K562 (cell line): ENCODE measurements around the gene ACTN4. TPM values are rescaled to one million over a fixed set of nuclear protein-coding genes. Genes with fewer than 3 reads are reported as not detected.

Source experiments
- ATAC-seq: fragments of 200-7000 bp; cut with Tn5 transposase; 3 replicates; pipeline ENCODE4 v1.9.1; 2020; ENCODE audit warnings: moderate library complexity
- BruUV-seq: library from RNA; stranded (reverse); fragments of 400-500 nt; replicated peaks from 2 replicates; lab custom pipeline; 2021; lab: Mats Ljungman, UMichigan
- CTCF ChIA-PET: fragments of 300-600 bp; formaldehyde crosslinking; extraction: SDS; loops from one replicate; lab custom pipeline; 2021; ENCODE audit warnings: low intra/inter-chr PET ratio; lab: Yijun Ruan, JAX
- POLR2A ChIA-PET: fragments of 300-600, 350-650 bp; sonication (Branson Sonifier 250); formaldehyde crosslinking; extraction: SDS; loops from one replicate; lab custom pipeline; 2021; ENCODE audit warnings: antibody characterized with exemption, inconsistent platforms; lab: Yijun Ruan, JAX
- DNase-seq, 4 experiments: peaks; one replicate each; pipeline versions ENCODE4 v3.0.0 to v3.0.0-alpha.2; 2011 to 2018; ENCODE audit warnings: low spot score in 3 of 4, mixed read lengths in 3 of 4; ENCODE audit errors: extremely low read depth in 1 of 4
- FAIRE-seq: peaks from 2 replicates; lab custom pipeline; 2011; peaks lifted over from hg19 to GRCh38; lab: Jason Lieb, UNC
- H2AFZ ChIP-seq: 2 replicates; pipeline ENCODE4 v1.6.0; 2011; ENCODE audit warnings: low read depth, low read length, control low read depth, inconsistent platforms
- H3K27ac ChIP-seq: fragments of 200-600 bp; 3 replicates; pipeline ENCODE4 v1.8.0; 2011; ENCODE audit warnings: low read depth, mild to moderate bottlenecking, control low read depth, inconsistent platforms, low read length, moderate library complexity, mixed read lengths; ENCODE audit errors: extremely low read depth
- H3K27me3 ChIP-seq, 2 experiments: fragments of 300-600 bp in 1 of 2; 2 replicates in 1 of 2; 3 replicates in 1 of 2; pipeline versions ENCODE4 v1.6.0 to v1.8.0; 2011; ENCODE audit warnings: inconsistent platforms in 2 of 2, low read length in 2 of 2, mild to moderate bottlenecking in 1 of 2, mixed read lengths in 1 of 2, moderate library complexity in 1 of 2; ENCODE audit not compliant: control insufficient read depth in 2 of 2, insufficient read depth in 2 of 2
- H3K36me3 ChIP-seq: fragments of 300-600 bp; 3 replicates; pipeline ENCODE4 v1.8.0; 2011; ENCODE audit warnings: mild to moderate bottlenecking, low read length, inconsistent platforms; ENCODE audit not compliant: control insufficient read depth, insufficient read depth
- H3K4me1 ChIP-seq, 2 experiments: fragments of 200-600 bp in 1 of 2; replicated peaks in 1 of 2; 2 replicates in 1 of 2; 3 replicates in 1 of 2; pipeline versions ENCODE4 v1.5.1 to v1.8.0; 2011; ENCODE audit warnings: inconsistent platforms in 2 of 2, low read length in 2 of 2, mild to moderate bottlenecking in 1 of 2, mixed read lengths in 1 of 2, moderate library complexity in 1 of 2; ENCODE audit not compliant: control insufficient read depth in 2 of 2, insufficient read depth in 2 of 2
- H3K4me2 ChIP-seq: 2 replicates; pipeline ENCODE4 v1.6.1; 2011; ENCODE audit warnings: low read length, control low read depth, inconsistent platforms, mixed read lengths; ENCODE audit not compliant: insufficient read depth
- H3K4me3 ChIP-seq: fragments of 200-600 bp; sonication (generic), shearing (Covaris generic); 2 replicates; pipeline ENCODE4 v1.5.1; 2016; ENCODE audit warnings: control low read depth, inconsistent platforms
- H3K79me2 ChIP-seq: fragments of 200-600 bp; 3 replicates; pipeline ENCODE4 v1.8.0; 2011; ENCODE audit warnings: low read length, inconsistent platforms; ENCODE audit not compliant: control insufficient read depth, insufficient read depth
- H3K9ac ChIP-seq, 2 experiments: 2 replicates each; pipeline versions ENCODE4 v1.6.0 to v1.6.1; 2011; ENCODE audit warnings: low read depth in 2 of 2, low read length in 2 of 2, control low read depth in 1 of 2, inconsistent platforms in 1 of 2, mild to moderate bottlenecking in 1 of 2, mixed read lengths in 1 of 2; ENCODE audit not compliant: insufficient read depth in 1 of 2
- H3K9me1 ChIP-seq: one replicate; pipeline ENCODE4 v1.6.0; 2011; ENCODE audit warnings: inconsistent platforms, mild to moderate bottlenecking, low read length, moderate library complexity; ENCODE audit not compliant: control insufficient read depth, insufficient read depth
- H3K9me3 ChIP-seq: replicated peaks from 2 replicates; pipeline ENCODE4 v1.5.1; 2011; ENCODE audit warnings: low read depth, low read length, inconsistent platforms; ENCODE audit not compliant: control insufficient read depth, insufficient read depth
- H4K20me1 ChIP-seq: replicated peaks from 2 replicates; pipeline ENCODE4 v1.6.1; 2011; ENCODE audit warnings: low read length, inconsistent platforms, mixed read lengths; ENCODE audit not compliant: control insufficient read depth, insufficient read depth
- CBFA2T2 ChIP-seq: fragments of 450-650 bp; conservative IDR thresholded peaks from 2 replicates; pipeline ENCODE4 v1.6.1; 2017; ENCODE audit warnings: mild to moderate bottlenecking
- CBFA2T3 ChIP-seq: fragments of 450-650 bp; IDR thresholded peaks from 2 replicates; pipeline ENCODE4 v1.6.1; 2017
- GTF3C2 ChIP-seq: IDR thresholded peaks from 3 replicates; pipeline ENCODE4 v1.6.1; 2011; ENCODE audit warnings: borderline replicate concordance, mild to moderate bottlenecking, moderate library complexity; ENCODE audit not compliant: insufficient read length; ENCODE audit errors: extremely low read depth
- SP2 ChIP-seq: IDR thresholded peaks from 2 replicates; pipeline ENCODE4 v1.6.1; 2011; ENCODE audit warnings: mild to moderate bottlenecking, low read depth, low read length, moderate library complexity; ENCODE audit not compliant: poor library complexity, severe bottlenecking; ENCODE audit errors: extremely low read depth
- ZBTB33 ChIP-seq: sonication (generic); formaldehyde crosslinking; IDR thresholded peaks from 2 replicates; pipeline ENCODE4 v1.8.1; 2023; ENCODE audit warnings: mild to moderate bottlenecking, missing genetic modification reagents
- ZBTB7A ChIP-seq: IDR thresholded peaks from 2 replicates; pipeline ENCODE4 v1.6.1; 2011; ENCODE audit warnings: low read depth, mild to moderate bottlenecking, low read length, moderate library complexity, borderline replicate concordance; ENCODE audit not compliant: control insufficient read depth
- ZNF444 ChIP-seq: fragments of 250-450 bp; sonication (Bioruptor Pico); IDR thresholded peaks from 2 replicates; pipeline ENCODE4 v1.4.0; 2020; ENCODE audit warnings: mild to moderate bottlenecking, moderate library complexity
- WGBS: fragments of 100-300 bp; shearing (Covaris generic); methylation state at CpG from one replicate; pipeline ENCODE4 v1.1.6; 2016; ENCODE audit warnings: low coverage, mixed read lengths; ENCODE audit not compliant: insufficient coverage; ENCODE audit errors: missing lambda C conversion rate; 5-methylcytosine and 5-hydroxymethylcytosine counted together
- in situ Hi-C: fragments of 300-500 bp; cut with MboI; formaldehyde crosslinking; loops from 4 replicates; pipeline ENCODE4 v1.15.0; 2018; ENCODE audit warnings: inconsistent platforms, mixed read lengths
- intact Hi-C: fragments of 100-400 bp; cut with micrococcal nuclease; formaldehyde crosslinking; loops from 2 replicates; pipeline ENCODE4 v1.14.2; 2022
- polyA plus RNA-seq, 8 experiments: library from polyadenylated mRNA; depleted of rRNA in 4 of 8; stranded (reverse) in 5 of 8; unstranded in 3 of 8; fragments of >200 nt; fragmentation: Nextera tagmentation in 2 of 8; fragmentation: Illumina TruSeq in 1 of 8; extraction: Ambion mirVana in 2 of 8; extraction: Trizol in 1 of 8; gene quantifications; 2 replicates each; pipeline versions ENCODE4 v1.2.1 to v1.2.3, GENCODE V29; 2011 to 2014; ENCODE audit warnings: inconsistent platforms in 1 of 8, missing spikeins in 1 of 8
- total RNA-seq, 7 experiments: library from RNA; depleted of rRNA in 6 of 7; stranded (reverse); fragments of >200 nt in 6 of 7; fragmentation: Illumina TruSeq in 2 of 7; extraction: Trizol in 2 of 7; gene quantifications; 2 replicates each; pipeline versions ENCODE4 v1.2.1 to v1.2.3, GENCODE V29; 2011 to 2021; ENCODE audit warnings: low replicate concordance in 1 of 7

ACTN4 gene
- total and polyA plus RNA-seq, 9 of the 15 experiments (the other 6 are each of a cell fraction or from before 2014, with no cell fraction given) = 3.1 to 385 (median 125) TPM

- TF ChIP-seq ZNF444 (CRISPR knock-in tag) (no peak), SP2 (no peak), GTF3C2 (no peak)
- TF ChIP-seq, all 486 proteins: peak for 0
Observed at GRCh38 chr19:38742906-38743305, 95.5 kb downstream of the ACTN4 start (continued).

GRCh38 chr19:38743394-38744297 lies 96.2 kb downstream of the ACTN4 start:
- ChIA-PET CTCF (no interaction called here), POLR2A (interaction anchor here (0.5 to 1.0 kb wide), 2 partner anchors 51 to 873 kb away, joined by 3 to 4 read pairs; no protein-coding TSS in a partner anchor)
- DNase-seq (peak in 2 of 4 experiments; percentile 24 to 31), FAIRE-seq (no peak), ATAC-seq (peak; percentile 19; the same call in 2 of the 3 replicates)
- no peaks in the 10 kb centered on the region for H3K27me3 ChIP-seq
- H3K4me1 ChIP-seq = peaks cover 13 to 27% of the 10 kb centered on the region in 2 experiments; a peak in 4 of 5 replicates
- H3K9me3 ChIP-seq = no peaks in the 10 kb centered on the region
- no peaks in the 10 kb centered on the region for H3K79me2 ChIP-seq
- H4K20me1 ChIP-seq = no peaks in the 10 kb centered on the region
- H2AFZ ChIP-seq = peak overlapping the region; percentile 45; the same call in 1 of the 2 replicates
- no peak overlapping the region for H3K4me3 ChIP-seq
- no peaks in the 10 kb centered on the region for H3K9me1 ChIP-seq
- in situ Hi-C loops = no loop called here
- H3K4me2 ChIP-seq = no peak overlapping the region; the same call in 1 of the 2 replicates
- H3K9ac ChIP-seq = peak overlapping the region in 1 of 2 experiments; percentile 68; a peak in 2 of 4 replicates
- no peaks in the 10 kb centered on the region for H3K36me3 ChIP-seq
- 58% methylated on average over 16 of the region's 20 CpGs for WGBS
- no TSS peak for BruUV-seq
- no peak overlapping the region for H3K27ac ChIP-seq
- intact Hi-C loops = no loop called here
- TF ChIP-seq CBFA2T3 (peak; percentile 14; the same call in 1 of the 2 replicates), CBFA2T2 (0 out of 2 replicates have a peak, but pooled peaks have one; percentile 16), ZBTB7A (peak; percentile 11; the same call in 1 of the 2 replicates), ZBTB33 (peak; percentile 57; the same call in 1 of the 2 replicates)
